Activated T-helper 1 cell treated with Interleukin-2 at 50 U/mL for 16 hours (primary cell): Measurements from ENCODE around the gene SMAD9.
"Not testable (repeated sequence)": the region's sequence is repeated elsewhere in the genome, so short reads cannot be mapped to it uniquely, and the experiment has no call there.

Source experiments
- DNase-seq: peaks from one replicate; pipeline ENCODE4 v3.0.0-alpha.2; 2020; ENCODE audit warnings: low read depth

The SMAD9 gene

GRCh38 chr13:36910545-36910944 is 9.5 kb downstream of the SMAD9 start:
- no peak for DNase-seq

- no peak for DNase-seq
Measured at GRCh38 chr13:36907821-36908220, 12.2 kb downstream of the SMAD9 start.

GRCh38 chr13:36907266-36907665 is 12.8 kb downstream of the SMAD9 start:
- DNase-seq, result no peak

DNA sequence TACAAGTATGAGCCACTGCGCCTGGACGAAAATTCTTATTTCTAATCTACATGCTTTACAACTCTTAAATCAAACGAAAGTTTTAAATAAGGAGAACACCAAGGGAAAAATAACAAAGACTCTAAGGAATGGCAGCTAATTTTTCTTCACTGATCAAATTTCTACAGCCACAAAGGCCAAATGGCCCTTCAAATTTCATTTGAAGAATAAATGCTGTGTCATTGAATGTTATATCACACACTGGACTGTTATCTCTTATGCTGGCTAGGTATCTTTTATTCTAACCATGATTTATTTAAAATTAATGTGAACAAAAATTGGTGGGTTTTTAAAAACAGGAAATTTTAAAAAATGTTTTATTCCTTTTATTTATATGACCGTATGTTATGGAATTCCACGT is 14.1 kb downstream of the SMAD9 start:
- no peak for DNase-seq

- no peak for DNase-seq
Measured at GRCh38 chr13:36903925-36904595, 16.0 kb downstream of the SMAD9 start.

DNA sequence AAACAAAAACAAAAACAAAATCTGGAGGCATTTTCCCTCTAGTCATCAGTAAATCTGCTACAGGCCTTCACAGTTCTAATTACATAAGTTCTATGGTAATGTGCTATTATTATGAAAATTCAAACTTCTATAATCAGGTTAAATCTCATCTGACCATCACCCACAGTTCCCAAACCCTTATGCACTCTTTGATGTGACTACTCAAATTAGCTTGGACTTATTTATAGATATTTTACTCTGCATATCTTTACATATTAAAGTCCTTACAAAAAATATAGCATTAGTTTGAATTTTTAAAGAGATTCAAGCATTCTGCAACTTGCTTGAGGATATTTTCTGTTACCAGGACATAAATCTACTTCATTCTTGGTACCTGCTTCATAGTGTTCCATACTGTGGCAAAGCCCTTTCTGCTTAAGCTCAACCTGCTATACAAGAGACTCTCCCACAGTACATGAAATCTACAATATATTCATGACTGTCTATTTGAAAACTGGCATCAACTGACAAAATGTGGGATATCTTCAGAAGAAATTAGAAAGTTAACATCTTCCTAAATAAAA is 22.9 kb downstream of the SMAD9 start:
- DNase-seq, result no peak

- no peak for DNase-seq
Measured at GRCh38 chr13:36891752-36892151, 28.3 kb downstream of the SMAD9 start.

- no peak for DNase-seq
Measured at GRCh38 chr13:36888645-36889044, 31.4 kb downstream of the SMAD9 start.

DNA sequence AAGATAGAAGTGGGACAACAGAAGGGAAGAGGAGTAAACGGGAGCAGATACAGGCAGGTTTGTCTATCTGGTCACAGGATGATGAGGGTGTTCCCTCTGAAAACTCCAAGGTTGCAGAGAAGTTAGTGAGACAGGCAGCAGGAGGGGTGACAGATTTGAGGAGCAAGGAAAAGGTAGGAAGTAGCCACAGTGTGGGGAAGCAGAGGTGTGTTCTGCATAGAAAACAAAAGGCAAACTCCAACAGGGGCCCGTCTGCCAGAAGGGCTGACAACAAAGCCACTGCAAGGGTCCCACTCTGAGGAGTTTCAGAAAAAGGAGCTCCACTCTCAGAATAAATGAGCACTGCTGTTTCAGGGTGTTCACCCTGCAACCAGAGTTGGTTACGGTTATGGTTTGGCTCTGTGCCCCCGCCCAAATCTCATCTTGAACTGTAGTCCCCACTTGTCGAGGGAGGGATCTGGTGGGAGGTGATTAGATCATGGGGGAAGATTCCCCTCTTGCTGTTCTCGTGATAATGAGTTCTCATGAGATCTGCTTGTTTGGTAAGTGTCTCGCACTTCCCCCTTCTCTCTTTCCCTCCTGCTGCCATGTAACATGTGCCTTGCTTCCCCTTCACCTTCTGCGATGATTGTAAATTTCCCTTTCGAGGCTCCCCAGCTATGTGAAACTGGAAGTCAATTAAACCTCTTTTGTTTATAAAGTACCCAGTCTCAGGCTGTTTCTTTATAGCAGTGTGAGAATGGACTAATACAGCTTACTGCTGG is 32.1 kb downstream of the SMAD9 start:
- no peak for DNase-seq

- DNase-seq, result no peak
Measured at GRCh38 chr13:36885901-36886300, 34.1 kb downstream of the SMAD9 start.

DNA sequence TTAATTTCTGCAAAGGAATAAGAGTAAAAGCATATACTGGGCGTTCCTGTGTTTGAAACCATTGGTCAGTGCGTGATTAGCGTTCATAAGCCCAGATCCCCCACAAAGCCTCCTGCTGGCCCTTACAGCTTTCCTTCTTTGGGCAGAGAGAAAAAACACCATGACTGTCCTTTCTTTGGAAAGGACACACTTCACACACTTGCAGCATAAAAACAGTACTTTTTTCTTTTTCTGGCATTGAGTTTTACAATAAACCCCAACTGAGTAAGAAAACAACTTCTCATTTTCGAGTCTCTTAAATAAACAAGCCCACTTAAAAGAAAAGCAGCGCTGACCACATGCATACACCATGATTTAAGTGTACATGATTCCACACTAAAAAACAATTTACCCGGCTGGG is 35.8 kb downstream of the SMAD9 start:
- no peak for DNase-seq

DNA sequence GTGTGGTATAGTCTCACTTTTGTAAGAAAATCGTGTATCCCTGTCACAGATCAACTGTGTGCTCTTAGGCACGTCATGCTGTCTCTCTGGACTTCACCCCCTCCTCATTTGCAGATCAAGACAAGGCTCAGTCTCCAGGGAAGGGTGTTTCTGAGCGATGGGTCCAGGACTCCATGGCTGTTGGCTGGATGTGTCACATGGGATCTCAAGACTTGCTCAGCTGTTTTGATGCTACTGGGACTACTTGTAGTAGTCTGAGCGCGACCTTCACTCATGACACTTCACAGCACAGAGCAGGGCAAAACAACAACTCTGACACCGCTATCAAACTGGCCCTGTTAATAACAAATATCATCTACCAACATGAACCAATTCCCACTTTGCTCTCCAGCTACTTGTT is 36.2 kb downstream of the SMAD9 start:
- DNase-seq, result no peak

DNA sequence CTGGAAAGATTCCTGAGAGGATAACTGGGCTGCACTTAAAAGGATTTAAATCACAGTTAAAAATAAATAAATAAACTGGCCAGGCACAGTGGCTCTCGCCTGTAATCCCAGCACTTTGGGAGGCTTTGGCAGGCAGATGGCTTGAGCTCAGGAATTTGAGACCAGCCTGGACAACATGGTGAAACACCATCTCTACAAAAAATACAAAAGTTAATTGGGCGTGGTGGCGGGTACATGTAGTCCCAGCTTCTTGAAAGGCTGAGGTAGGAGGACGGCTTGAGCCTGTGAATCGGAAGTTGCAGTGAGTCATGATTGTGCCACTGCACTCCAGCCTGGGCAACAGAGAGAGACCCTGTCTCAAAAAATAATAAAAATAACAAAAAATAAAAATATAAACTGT is 36.6 kb downstream of the SMAD9 start:
- DNase-seq, result not testable (repeated sequence)

GRCh38 chr13:36882829-36883390 is 37.1 kb downstream of the SMAD9 start:
- DNase-seq, result no peak

GRCh38 chr13:36880961-36881360 is 39.1 kb downstream of the SMAD9 start:
- DNase-seq, result no peak

GRCh38 chr13:36879218-36879938 is 40.7 kb downstream of the SMAD9 start:
- DNase-seq, result no peak

GRCh38 chr13:36875961-36876360 is 44.1 kb downstream of the SMAD9 start:
- DNase-seq, result no peak

GRCh38 chr13:36875431-36875830 is 44.6 kb downstream of the SMAD9 start:
- no peak for DNase-seq

DNA sequence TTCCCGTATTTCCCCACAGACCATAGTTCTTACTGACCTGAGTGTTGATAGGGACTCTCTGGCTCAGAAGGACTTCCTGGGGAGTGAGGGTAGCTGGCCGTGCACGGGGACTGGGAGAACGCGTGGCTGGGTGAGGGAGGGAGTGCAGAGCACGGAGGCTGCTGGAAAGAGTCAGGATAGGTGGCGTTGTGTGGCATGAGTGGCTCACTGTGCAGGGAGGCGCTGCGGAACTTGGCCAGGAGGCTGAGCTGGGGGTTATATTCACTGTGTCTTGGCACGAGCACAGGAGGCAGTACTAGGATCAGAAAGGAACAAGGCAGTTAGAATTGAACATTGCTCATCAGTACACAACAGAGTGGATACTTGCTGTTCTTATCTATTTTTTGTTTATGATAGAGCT is 47.4 kb downstream of the SMAD9 start:
- no peak for DNase-seq

DNA sequence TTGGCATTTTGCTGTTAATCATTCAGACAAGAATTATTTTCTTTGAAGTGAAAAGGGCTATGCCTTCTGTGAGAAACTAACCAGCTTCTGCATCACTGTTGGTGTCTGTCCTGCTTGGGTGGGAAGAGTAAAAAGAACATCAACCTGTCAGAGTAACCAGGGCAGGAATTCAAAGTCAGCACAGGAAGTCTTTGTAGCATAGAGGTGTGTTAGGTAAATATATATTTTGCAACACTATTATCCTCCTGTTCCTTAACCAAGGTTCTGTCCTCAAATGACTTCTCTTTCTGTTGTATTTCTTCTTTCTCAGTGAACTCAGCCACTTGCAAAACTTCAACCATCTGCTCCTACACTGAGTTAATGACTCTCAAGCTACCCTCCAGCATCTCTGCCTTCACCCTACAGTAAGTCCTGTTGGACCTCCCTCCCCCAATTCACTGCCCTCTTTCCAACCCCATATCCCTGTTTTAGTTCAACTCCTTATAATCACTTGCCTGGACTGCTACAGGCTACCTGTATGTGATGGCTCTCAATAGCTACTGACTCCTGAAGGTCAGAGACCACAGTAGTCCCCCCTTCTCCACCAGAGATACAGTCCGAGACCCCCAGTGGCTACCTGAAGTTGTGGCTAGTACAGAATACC is 49.9 kb downstream of the SMAD9 start:
- no peak for DNase-seq

- DNase-seq, result no peak
Measured at GRCh38 chr13:36866232-36866631, 53.8 kb downstream of the SMAD9 start.

GRCh38 chr13:36865265-36865664 is 54.8 kb downstream of the SMAD9 start:
- DNase-seq, result no peak
